GM19239 (cell line): ENCODE results near the gene NEUROD1.

Experiments used
- DNase-seq: peaks from one replicate; pipeline ENCODE4 v3.0.0; 2011; ENCODE audit warnings: low spot score; ENCODE audit not compliant: insufficient read length
- FAIRE-seq: peaks from 2 replicates; lab custom pipeline; 2011; peaks lifted over from hg19 to GRCh38; lab: Jason Lieb, UNC

Gene NEUROD1

GRCh38 chr2:181646415-181646987 lies 33.8 kb downstream of the NEUROD1 start:
- FAIRE-seq (peak; percentile 23), DNase-seq (no peak)

GRCh38 chr2:181643151-181643550 lies 37.2 kb downstream of the NEUROD1 start:
- FAIRE-seq (no peak), DNase-seq (no peak)

GRCh38 chr2:181642086-181642485 lies 38.2 kb downstream of the NEUROD1 start:
- FAIRE-seq: no peak
- DNase-seq: no peak

- no peak for FAIRE-seq
- no peak for DNase-seq
These were observed 40.6 kb downstream of the NEUROD1 start for GRCh38 chr2:181639686-181640085.

GRCh38 chr2:181632733-181633401 lies 47.5 kb downstream of the NEUROD1 start:
- FAIRE-seq (peak; percentile 82), DNase-seq (no peak)

- no peak for DNase-seq
- peak; percentile 14 for FAIRE-seq
These were observed 51.4 kb downstream of the NEUROD1 start for GRCh38 chr2:181628590-181629585.

GRCh38 chr2:181627545-181627944 lies 52.8 kb downstream of the NEUROD1 start:
- FAIRE-seq: peak; percentile 39
- DNase-seq: no peak

- DNase-seq: no peak
- no peak for FAIRE-seq
These were observed 53.6 kb downstream of the NEUROD1 start for GRCh38 chr2:181626671-181627070.
